Measurements from ENCODE around the gene FBXO24. TPM values are rescaled to one million over a fixed set of nuclear protein-coding genes. Genes with fewer than 3 reads are reported as not detected.

The FBXO24 gene
- total RNA-seq, 1 experiment from 2014 or later: 0.92 TPM

DNA sequence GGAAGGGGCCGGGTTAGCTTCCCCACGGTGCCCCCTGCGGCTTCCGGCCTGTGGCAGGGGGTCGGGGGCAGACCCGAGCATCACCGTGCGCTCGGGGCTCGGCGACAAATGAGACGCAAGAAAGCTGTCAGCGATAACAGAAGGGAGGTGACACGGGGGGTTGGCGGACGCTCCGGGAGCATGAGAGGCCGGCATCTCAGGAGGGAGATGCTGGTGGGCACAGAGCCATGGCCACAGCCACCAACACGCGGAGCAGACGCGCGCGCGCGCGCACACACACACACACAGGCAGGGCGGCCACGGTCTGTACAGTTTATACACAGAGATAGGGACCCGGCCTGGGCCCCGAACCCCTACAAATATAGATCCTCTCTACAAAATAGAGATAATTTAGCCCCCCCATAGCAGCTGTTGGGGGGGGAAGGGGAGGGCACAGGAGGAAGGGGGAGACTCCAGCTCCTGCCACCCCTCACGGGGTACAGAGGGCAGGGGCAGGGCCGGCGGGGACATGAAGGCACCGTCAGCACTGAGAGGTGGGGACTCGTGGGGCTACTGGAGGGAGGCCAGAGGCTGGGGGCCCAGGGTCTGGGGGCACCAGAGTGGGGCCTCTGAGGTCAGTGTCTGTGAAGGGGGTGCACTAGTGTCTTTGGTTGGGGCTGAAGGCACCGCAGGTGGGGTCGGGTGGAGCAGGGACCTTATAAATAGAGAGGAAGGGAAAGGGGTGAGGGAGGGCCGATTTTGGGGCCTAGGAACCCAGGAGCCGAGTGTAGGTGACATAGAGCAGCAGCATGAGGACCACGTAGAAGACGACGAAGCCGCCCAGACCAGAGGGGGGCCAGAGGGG, 11.5 kb upstream of the FBXO24 start:
- DNase-seq (ENCODE audit: low read depth): no peak

DNA sequence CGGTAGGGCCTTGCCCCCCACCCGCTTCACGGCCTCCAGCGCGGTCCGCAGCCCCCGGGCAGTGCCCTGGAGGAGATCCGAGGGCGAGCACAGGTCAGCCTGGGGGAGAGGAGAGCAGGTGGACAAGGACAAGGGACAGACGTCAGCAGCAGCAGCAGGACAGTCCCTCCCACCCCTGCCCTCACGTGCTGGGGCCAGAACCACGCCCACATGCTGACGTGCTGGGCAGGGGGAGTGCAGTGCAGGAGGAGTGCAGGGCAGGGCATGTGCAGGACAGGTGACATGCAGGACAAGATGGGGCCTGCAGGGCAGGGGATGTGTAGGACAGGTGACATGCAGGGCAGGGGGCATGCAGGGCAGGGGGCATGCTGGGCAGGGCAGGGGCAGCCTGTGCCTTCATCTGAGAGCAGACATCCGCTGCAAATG, 10.9 kb upstream of the FBXO24 start:
- no peak for DNase-seq (ENCODE audit: low read depth)

DNA sequence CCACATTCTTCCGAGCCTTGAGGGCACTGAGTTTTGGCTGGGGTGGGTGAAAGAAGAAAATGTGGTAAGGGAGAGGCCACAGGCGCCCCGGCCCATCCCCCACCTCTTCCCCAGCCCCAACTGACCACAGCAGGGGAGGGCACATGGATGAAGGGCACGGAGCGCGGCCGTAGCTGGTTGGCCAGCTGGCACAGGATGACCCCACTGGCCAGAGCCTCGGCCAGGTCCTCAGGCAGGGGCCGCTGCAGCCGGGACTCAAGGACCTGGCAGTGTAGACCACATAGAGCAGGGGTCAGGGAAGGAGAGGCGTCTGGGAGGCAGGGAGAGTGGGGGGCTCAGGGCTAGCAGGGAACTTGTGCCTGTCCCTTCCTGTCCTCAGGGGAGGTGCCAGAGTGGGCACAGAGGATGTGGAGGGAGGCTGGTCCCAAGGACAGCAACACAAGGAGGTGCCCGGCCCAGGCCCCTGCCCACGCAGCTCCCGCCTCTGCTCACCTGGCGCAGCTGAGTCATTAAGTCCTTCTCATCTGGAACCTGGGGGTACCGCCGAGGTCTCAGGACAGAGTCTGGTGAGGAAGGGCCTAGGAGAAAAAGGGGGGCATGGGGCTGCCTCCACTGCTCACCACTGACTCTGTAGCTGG, 10.3 kb upstream of the FBXO24 start:
- DNase-seq (ENCODE audit: low read depth): no peak

DNA sequence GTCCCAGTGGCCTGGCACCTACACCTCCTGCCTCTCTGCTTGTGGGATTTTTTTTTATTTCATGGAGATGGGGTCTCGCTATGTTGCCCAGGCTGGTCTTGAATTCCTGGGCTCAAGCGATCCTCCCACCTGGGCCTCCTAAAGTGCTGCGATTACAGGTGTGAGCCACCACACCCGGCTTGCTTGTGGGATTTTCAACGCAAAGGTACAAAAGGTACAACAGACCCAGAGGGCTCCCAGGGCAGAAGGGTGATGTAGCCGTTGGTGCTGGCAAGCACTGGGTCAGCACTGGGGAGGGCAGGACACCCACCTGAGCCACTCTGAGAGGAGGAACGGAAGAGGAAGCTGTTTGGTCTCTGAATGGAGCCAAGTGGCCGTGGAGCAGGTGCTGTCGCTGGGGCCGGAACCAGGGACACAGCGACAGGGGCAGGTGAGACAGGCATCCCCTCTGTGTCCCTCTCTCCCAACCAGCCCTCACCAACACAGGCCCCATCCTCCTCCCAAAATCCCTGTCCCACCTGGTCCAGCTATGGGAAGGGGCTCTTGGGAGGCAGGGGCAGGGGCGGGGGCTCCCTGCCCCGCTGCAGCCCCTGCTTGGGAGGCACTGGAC, 9.6 kb upstream of the FBXO24 start:
- DNase-seq (ENCODE audit: low read depth): no peak

DNA sequence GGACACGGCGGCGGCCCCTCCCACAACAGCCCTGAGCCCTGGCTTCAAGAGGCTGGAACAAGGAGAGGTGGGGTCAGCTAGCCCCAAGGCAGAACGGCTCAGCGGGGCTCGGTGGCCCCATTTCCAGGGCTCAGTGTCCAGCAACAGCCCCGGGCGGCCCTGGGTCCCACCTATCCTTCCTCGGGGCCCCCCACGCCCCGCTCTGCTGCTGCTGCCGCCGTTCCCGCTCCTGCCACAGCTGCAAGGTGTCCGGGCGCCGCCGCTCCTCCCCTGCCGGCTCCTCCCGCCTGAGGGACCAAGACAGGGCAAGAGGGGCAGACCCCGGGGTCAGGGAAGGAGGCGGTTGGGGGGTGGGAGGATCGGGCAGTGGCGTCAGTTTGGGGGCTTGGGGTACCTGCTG, 9.0 kb upstream of the FBXO24 start:
- DNase-seq (ENCODE audit: low read depth): no peak

DNA sequence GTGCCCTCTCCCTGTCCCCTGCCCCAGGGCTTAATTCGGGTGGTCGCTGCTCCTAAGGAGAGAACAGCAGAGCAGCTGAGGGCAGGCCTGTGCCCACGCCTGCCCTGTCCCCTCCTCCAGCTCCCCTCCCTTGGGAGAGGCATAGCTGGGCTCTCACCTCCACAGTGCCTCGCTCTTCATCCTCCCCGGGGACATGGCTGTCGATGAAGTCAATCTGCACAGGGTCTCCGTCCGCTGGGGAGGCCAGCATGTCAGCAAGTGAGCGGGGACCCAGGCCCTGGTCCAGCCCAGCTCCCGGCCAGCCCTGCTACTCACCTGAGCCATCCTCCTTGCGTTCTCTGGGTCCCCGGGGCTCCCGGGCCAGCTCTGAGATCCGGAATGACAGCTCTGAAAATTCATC, 8.6 kb upstream of the FBXO24 start:
- no peak for DNase-seq (ENCODE audit: low read depth)

DNA sequence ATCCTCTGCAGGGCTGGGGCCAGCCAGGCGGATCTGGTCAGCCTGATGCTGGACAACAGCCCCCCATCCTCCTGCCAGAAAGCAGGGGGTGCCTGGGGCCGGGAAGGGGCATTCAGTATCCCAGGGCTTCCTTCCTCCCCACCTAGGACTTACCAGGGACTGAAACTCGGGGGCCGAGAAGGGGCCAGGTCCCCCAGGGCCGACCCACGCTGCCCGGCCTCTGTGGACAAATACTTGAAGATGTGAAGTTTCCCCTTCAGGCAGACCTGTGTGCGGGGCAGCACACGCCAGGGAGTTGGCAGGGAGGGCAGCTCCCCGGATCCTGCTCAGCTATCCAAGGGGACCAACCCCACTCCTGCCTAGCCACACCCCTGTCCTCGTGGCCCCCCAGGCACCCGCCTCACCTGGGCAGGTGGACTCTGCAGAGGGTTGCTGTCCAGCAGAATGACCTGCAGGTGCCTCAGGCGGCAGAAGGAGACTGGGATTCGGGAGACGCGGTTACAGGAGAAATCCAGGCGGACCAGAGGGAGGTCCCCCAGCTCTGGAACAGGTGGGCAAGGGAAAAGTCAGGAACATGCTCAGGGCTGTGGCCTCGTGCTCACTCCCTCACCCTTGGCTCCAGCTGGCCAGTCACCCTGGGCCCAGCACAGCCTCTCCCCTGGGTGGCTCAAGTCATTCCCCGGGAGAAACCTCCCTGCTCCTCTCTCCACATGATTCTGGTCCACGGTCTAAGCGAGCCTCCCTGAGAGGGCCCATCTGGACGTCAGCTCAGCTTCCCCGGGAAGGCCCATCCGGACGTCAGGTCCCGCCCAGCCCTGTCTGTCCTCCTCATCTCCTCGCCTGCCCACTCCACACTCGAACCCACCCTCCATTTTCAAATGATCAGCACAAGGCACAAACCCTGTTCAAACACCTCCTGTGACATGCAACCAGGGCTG, 7.6 kb upstream of the FBXO24 start:
- no peak for DNase-seq (ENCODE audit: low read depth)

DNA sequence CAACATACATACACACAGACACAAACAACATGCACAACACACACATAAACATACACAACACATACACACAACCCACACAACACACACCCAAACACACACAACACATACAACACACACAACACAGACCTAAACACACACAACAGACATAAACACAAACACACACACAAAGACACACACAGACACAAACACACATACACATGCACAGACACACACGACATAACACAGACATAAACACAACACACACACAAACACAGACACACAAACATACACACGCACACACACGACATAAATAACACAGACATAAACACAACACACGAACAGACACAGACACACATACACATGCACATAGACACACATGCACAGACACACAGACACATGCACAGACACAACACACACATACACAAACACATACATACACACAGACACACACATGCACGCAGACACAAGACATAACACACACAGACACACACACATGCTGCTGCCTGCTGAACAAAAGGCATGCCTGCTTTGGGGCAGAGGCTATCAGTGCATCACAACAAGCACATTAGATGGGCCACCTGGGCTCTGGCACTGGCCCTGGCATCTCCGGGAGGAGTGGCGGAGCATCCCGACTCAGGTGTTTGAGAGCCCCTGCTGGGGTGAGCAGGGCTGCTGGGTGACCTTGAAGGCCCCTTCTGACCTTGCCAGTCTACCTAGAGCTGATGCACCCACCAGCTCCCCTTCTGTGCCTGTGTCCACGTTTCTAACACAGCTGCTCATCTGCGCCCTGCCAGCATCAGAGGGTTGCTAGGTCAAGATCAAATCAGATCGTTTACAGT, 5.5 kb upstream of the FBXO24 start:
- DNase-seq (ENCODE audit: low read depth): no peak

DNA sequence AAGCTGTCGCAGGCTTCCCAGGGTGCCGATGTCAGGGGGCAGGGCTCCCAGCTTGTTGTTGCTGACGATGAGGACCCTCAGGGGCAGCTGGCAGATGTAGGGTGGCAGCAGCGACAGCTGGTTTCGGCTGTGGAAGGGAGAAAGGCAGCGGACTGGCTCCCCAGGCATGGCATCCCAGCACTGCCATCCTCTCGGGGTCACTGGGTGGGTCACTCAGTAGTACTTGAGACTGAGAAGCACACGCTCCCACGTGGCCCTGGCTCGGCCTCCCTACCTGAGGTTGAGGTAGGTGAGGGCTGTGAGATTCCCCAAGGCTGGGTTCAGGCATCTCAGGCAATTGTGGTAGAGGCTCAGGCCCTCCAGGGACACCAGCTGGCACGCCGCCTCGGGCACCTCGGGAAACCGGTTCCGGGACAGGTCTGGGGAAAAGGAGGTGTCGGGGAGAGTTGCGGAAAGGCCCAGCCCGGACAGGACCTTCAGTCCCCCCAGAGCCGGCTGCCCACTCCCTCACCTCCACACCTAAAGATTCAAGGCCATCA, 4.0 kb upstream of the FBXO24 start:
- DNase-seq (ENCODE audit: low read depth): no peak

DNA sequence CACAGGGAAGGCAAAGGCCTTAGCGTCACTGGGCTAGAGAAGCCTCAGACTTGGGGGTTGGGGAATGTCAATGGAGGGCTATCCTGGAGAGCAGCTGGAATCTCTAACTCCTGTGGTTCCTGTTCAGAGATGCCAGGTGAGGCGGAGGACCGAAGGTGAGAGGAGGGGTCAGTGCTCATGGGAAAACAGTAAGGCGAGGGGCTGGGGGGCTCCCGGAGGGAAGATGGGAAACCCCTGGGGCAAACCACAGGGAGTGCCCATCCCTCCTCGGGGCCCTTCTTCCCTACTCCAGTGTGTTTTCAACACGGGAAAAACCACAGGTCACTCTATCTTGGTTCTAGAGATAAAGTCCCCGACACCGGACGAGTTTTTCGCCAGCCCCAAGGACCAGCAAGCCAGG, 3.5 kb upstream of the FBXO24 start:
- DNase-seq (ENCODE audit: low read depth): no peak

DNA sequence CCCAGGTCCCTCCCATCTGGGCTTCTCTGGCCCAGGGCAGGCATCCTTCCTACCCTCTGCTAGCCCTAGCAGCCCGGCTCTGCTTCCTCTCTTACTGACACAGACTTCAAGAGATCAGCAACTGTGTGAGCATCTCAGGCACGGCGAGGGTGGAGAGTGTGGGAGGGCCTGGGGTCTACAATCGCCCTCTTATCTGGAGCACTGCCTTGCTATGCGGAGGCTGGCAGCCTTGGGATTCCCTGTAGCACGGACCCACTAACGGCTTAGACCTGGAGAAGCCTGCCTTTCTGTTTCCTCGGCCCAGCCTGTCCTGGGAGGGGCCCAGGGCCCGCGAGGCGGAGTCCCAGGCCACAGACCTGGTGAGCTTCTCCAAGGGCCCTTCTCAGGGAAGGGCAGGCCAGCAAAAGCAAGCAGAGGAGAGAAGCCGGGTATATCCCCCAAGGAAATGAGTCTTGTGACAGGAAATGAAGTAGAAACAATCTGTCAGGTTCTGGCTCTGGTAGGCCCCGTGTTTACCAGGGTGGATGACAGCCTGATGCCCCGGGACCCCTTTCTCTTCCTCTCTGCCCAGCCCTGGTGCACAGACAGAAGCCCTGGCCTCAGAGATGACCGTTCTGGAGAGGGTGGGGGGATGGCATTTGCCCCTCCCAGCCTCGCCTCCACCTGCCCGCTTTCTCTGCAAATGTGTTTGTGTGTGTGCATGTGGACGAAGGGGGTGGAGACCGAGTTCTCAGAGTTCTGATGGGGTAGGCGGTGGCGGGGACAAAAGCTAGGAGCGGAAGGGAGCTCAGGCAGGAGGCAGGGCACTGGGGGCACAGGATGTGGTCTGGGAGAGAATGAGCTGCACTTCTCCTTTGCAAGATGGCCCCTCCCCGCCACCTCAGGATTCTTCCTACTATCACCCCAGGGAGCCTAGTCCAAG, 2.7 kb upstream of the FBXO24 start:
- no peak for DNase-seq (ENCODE audit: low read depth)

DNA sequence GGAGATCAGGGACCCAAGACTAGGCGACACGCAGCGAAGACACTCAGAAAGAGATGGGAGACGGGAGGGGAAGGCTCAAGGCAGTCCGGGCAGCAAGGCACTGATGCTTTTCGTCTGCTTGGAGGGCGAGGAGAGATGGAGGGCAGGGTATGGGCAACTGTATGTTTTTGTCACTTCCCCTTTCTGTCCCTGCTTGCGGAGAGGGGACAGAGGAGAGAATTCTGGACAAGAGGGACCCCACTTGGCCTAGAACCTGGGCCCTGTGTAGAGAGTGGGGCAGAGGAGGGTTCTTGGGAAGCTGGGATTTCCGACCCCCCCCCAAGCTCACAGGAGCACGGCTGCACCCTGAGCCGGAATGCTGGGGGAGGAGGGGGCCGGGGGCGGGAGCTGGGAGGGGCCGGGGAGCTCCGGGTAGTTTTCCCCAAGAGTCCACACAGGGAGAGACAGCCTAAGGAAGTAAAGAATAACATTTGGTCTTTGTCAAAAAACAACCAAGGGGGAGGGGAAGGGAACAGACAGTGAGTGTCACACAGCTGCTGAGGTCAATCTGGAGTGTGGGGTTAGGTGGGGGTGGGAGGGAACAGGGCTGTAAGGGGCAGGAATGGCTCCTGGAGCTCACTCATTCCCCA, 2.0 kb upstream of the FBXO24 start:
- peak; percentile 92 for DNase-seq (ENCODE audit: low read depth)

DNA sequence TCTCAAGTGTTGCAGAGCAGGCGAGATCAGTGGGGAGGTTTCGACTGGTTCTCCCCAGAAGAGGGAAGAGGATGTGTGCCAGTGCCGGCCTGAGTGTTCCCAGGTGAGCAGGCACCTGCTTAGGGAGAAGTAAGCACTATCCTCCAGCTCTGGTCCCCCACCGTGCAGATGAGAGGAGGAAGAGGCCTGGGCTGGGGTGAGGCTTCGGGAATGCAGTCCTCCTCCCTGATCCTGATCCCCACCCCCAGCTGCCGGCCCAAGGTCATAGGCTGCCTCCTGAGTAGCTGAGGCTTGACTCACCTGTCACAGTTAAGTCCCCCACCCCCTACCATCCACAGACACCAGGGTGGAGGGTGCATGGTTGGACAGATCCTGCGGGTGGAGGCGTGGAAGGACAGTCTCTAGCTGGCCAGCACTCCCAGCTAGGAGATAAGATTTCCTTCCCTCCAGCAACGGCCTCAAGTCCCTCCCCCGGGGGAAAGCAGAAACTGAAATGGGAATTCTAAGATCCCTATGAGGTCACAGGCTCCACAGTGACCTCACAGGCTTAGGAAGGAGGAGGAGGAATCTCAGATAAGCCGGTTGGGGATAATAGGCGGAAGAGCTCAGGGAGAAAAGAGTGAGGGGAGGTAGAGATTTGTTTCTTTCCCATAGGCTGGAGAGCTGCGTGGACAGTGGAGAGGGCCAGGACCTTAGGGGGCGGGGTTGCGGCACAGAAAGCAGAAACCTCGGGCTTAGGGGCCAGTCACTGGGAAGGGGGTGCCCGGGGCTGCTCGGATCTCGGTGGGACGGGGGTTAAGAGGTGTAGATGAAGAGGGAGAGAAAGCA, 1.2 kb upstream of the FBXO24 start:
- DNase-seq (ENCODE audit: low read depth): peak; percentile 90

DNA sequence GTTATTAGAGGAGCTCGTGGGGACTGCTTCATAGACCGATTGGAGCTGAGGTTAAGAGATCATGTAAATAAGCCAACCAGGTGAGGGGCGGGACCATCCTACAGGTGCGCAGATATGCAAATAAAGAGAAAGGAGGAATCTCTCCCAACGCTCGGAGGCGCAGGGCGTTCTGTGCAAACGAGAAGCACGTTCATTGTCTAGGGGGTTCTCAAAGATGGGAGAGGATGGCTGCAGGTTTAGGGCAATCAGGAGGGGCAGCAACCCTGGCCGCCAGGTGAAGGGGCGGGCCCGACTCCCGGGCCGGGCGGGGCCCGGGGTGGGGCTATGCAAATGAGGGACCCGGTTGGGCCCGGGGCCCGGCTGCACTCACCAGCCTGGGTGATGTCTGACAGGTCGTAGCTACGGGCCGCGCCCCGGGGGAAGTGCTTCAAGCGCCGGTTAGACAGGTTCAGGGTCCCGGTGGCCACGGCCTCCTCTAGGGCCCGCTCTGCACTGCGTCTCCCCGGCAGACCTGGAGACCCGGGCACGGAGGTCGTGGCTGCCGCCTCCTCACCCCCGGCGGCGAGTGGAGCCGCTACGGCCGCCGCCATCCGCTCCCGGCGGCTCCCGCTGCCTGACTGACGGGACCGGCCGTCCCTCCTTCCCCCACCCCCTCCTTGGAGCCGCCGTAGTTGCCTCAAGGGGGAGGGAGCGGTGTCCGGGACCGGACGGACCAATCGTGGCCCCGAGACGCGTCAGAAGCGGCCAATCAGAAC, 440 bp upstream of the FBXO24 start, which contains the start of gene LRCH4:
Gene LRCH4, minus strand, starts transcription at position 619 of the 755 bp plus-strand sequence. Its CDS starts 29 bp downstream, at position 590.
- no peak for DNase-seq (ENCODE audit: low read depth)

DNA sequence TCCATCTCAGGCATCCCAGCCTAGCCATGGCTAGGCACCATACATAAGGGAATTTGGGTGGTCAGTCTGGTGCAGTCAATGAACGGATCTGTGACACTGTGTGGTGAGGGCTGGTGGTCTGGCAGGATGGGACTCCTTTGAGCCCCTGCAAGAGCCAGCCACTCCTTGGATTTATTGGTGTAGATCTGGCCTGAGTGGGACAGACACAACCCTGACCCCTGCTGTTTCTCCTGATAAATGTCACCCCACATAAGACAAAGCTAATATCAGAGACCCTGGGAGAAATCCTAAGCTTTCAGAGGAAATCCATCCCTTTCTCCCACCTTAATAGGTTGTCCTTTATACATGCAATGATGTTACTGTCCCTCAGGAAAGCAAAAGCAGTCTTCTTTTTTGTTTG, 2.3 kb downstream of the FBXO24 start:
- DNase-seq (ENCODE audit: low read depth): peak; percentile 43

DNA sequence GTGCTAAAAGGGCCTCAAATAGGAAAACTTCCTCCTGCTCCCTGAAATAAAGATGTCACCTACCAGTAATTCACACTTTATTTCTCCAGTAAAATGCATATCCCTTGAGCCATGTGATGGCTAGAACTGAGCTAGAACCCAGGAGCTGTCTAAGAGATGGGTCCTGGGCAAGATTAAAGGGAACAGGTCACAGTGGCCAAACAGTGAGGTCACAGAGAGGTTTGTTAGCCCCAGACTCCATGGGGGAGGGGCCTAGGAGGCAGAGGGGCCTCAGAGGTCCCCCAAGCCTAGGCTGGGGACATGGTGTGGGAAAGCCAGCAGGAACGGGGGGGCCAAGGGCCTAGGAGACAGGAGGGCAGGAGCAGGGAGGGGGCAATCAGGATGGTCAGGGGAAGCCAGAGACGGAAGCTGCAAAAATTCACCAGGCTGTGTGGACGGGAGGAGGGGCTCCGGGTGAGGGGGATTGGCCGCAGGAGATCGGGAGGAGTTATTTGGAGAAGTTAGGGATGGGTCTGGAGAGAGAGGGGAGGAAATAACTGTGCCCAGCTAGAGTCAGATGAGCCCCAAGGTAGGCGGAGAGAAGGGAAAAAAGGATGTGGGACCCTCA, 3.3 kb downstream of the FBXO24 start:
- DNase-seq (ENCODE audit: low read depth): no peak

Measured in LHCN-M2 (cell line).